Breast epithelium (tissue), 4 donors: ENCODE measurements around the gene ZNF76. TPM values are rescaled to one million over a fixed set of nuclear protein-coding genes. Genes with fewer than 3 reads are reported as not detected.

Experiments used
- DNase-seq, 2 donors: peaks; one replicate each; pipeline ENCODE4 v3.0.0-alpha.2; 2019; ENCODE audit warnings: low spot score in 2 of 2
- H3K27ac ChIP-seq, 2 donors: fragments of 200-600 bp; sonication (generic) in 1 of 2; one replicate each; pipeline ENCODE4 v1.5.1; 2016 to 2019; ENCODE audit warnings: mild to moderate bottlenecking in 1 of 2
- H3K27me3 ChIP-seq, 2 donors: fragments of 200-600 bp; sonication (generic) in 1 of 2; one replicate each; pipeline versions ENCODE4 v1.5.1 to v1.6.0; 2017 to 2019; ENCODE audit warnings: control low read depth in 1 of 2, mild to moderate bottlenecking in 1 of 2
- H3K36me3 ChIP-seq: fragments of 200-600 bp; one replicate; pipeline ENCODE4 v1.5.1; 2019
- H3K4me1 ChIP-seq, 2 donors: fragments of 200-600 bp; sonication (generic); one replicate each; pipeline ENCODE4 v1.5.1; 2016 to 2019; ENCODE audit warnings: control low read depth in 1 of 2
- H3K4me3 ChIP-seq, 3 donors: fragments of 200-600 bp; sonication (generic); 1 replicate in 2 of 3; 2 replicates in 1 of 3; pipeline ENCODE4 v1.5.1; 2016 to 2019; ENCODE audit warnings: mild to moderate bottlenecking in 3 of 3, moderate library complexity in 2 of 3
- H3K9me3 ChIP-seq, 2 donors: fragments of 200-600 bp; sonication (generic) in 1 of 2; one replicate each; pipeline ENCODE4 v1.5.1; 2016 to 2019; ENCODE audit warnings: control low read depth in 1 of 2
- POLR2A ChIP-seq: fragments of 450-650 bp; IDR thresholded peaks from one replicate; pipeline ENCODE4 v1.6.1; 2016; ENCODE audit warnings: antibody characterized with exemption, mild to moderate bottlenecking, moderate library complexity
- POLR2AphosphoS5 ChIP-seq, 3 donors: sonication (generic); formaldehyde crosslinking; IDR thresholded peaks; one replicate each; pipeline ENCODE4 v1.6.1; 2017; ENCODE audit warnings: antibody characterized with exemption in 3 of 3
- intact Hi-C: fragments of 100-400 bp; cut with DNase I; formaldehyde crosslinking; loops from one replicate; pipeline ENCODE4 v1.15.1; 2023; ENCODE audit warnings: low total_unique reads
- total RNA-seq, 3 donors: library from RNA; depleted of rRNA; stranded (reverse); fragments of >200 nt; gene quantifications; one replicate each; pipeline ENCODE4 v1.1.0, GENCODE V29; 2016
- TF ChIP-seq, protein P1 (sequence below), 3 donors: fragments of 450-650 bp; IDR thresholded peaks; one replicate each; pipeline ENCODE4 v1.5.1; 2016 to 2017; ENCODE audit warnings: antibody characterized with exemption in 3 of 3, mild to moderate bottlenecking in 3 of 3, moderate library complexity in 3 of 3

ZNF76 gene
- total RNA-seq, 3 donors from 2014 or later, result 32.3 to 53.0 (median 46.9) TPM

DNA sequence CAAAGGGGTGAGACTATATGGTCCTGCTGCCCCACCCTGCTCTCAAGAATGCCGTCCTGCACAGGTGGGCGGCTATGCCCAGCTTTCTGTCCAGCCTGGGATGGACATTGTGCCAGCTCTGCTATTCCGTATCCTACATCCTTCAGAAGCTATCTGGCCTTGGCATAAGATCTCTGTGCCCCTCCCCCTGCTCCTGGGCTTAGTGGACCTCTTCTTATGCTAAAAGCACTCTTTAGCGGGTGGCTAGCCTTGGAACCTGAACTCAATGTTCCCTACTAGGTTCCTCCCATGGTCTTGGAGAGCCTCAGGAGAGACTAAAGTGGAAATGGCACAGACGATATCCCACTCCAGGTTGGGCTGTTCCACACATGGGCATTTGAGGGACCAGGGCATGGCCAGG, 23.3 kb upstream of the ZNF76 start:
- H3K36me3 ChIP-seq, result no peaks in the 10 kb centered on the region
- H3K4me3 ChIP-seq, result no peak overlapping the region
- no peaks in the 10 kb centered on the region for H3K9me3 ChIP-seq
- H3K27me3 ChIP-seq, result no peaks in the 10 kb centered on the region
- DNase-seq, result no peak
- intact Hi-C loops, result no loop called here
- no peak overlapping the region for H3K27ac ChIP-seq
- TF ChIP-seq POLR2A (no peak), POLR2AphosphoS5 (IDR thresholded peaks at IDR 0.05) (no peak)
- TF ChIP-seq, protein P1, sequence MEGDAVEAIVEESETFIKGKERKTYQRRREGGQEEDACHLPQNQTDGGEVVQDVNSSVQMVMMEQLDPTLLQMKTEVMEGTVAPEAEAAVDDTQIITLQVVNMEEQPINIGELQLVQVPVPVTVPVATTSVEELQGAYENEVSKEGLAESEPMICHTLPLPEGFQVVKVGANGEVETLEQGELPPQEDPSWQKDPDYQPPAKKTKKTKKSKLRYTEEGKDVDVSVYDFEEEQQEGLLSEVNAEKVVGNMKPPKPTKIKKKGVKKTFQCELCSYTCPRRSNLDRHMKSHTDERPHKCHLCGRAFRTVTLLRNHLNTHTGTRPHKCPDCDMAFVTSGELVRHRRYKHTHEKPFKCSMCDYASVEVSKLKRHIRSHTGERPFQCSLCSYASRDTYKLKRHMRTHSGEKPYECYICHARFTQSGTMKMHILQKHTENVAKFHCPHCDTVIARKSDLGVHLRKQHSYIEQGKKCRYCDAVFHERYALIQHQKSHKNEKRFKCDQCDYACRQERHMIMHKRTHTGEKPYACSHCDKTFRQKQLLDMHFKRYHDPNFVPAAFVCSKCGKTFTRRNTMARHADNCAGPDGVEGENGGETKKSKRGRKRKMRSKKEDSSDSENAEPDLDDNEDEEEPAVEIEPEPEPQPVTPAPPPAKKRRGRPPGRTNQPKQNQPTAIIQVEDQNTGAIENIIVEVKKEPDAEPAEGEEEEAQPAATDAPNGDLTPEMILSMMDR (IDR thresholded peaks at IDR 0.05), result no peak
- H3K4me1 ChIP-seq, result no peaks in the 10 kb centered on the region

DNA sequence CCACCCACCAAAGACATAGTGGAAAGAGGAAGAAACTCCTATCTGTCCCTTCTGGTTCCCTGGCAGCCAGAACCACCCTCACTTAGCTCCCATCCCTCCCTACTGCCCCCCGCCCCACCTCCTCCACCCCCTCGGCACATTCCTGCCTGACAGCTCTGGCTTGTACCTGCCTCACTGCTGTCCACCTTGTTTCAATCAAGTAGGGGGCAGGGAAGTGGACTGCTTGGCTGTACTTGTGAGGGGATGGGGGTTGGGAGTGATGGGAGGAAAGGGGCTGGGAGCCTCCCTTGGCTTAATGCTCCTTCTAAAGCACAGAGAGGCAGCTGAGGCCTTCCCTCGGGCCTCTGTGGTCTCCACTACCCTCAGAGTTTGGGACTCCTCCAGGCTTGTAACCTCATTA, 22.1 kb upstream of the ZNF76 start:
- H3K27me3 ChIP-seq, result no peaks in the 10 kb centered on the region
- no peaks in the 10 kb centered on the region for H3K36me3 ChIP-seq
- H3K4me1 ChIP-seq, result no peaks in the 10 kb centered on the region
- no peak overlapping the region for H3K4me3 ChIP-seq
- no peak for DNase-seq
- no peaks in the 10 kb centered on the region for H3K9me3 ChIP-seq
- intact Hi-C loops, result no loop called here
- TF ChIP-seq, protein P1 (IDR thresholded peaks at IDR 0.05), result no peak
- TF ChIP-seq POLR2A, result no peak
- no peak for TF ChIP-seq POLR2AphosphoS5 (IDR thresholded peaks at IDR 0.05)
- no peak overlapping the region for H3K27ac ChIP-seq

DNA sequence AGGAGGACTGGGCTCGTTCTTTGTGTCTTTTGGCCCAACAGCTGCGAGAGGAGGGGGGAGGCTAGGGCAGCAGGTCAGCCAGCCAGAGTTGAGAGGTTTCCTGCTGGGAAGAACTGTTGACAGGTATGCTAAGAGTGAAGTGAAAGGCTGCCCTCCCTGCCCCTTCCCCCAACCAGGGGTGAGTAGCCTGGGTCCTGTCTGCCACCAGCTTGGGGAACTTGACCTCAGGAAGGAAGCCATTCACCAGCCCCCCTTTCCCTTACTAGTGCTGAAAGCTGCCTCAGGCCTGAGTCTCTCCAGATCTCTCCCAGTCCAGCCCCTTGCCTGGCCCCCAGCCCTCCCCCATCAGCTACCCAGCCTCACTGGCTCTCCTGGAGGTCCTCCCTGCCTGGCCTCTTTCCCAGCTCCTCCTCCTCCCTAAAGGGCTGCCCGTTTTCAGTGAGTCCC, 20.7 kb upstream of the ZNF76 start:
- no peak overlapping the region for H3K27ac ChIP-seq

DNA sequence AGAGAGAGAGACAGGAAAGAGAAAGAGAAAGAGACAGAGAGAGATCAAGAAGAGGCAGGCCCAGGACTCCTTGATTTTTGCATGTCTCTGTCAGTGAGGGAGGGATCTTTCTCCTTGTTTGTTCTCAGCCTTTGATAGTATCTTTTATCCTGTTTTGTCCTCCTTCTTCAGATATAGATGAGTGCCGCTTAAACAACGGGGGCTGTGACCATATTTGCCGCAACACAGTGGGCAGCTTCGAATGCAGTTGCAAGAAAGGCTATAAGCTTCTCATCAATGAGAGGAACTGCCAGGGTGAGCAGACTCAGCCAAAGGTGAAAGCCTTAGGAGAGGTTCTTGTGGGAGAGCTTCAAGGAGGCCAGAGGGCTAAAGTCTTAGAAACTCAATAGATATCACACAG, 20.0 kb upstream of the ZNF76 start:
- intact Hi-C loops, result no loop called here
- no peak overlapping the region for H3K27ac ChIP-seq

More for the DNA sequence above, 20.7 kb upstream of the ZNF76 start:
- H3K27me3 ChIP-seq, result no peaks in the 10 kb centered on the region
- no peaks in the 10 kb centered on the region for H3K9me3 ChIP-seq
- no peaks in the 10 kb centered on the region for H3K36me3 ChIP-seq
- no peak for DNase-seq
- H3K4me1 ChIP-seq, result no peaks in the 10 kb centered on the region
- TF ChIP-seq, protein P1 (IDR thresholded peaks at IDR 0.05), result no peak
- TF ChIP-seq POLR2AphosphoS5 (IDR thresholded peaks at IDR 0.05), result no peak
- no peak for TF ChIP-seq POLR2A
- H3K4me3 ChIP-seq, result no peak overlapping the region
- intact Hi-C loops, result no loop called here

DNA sequence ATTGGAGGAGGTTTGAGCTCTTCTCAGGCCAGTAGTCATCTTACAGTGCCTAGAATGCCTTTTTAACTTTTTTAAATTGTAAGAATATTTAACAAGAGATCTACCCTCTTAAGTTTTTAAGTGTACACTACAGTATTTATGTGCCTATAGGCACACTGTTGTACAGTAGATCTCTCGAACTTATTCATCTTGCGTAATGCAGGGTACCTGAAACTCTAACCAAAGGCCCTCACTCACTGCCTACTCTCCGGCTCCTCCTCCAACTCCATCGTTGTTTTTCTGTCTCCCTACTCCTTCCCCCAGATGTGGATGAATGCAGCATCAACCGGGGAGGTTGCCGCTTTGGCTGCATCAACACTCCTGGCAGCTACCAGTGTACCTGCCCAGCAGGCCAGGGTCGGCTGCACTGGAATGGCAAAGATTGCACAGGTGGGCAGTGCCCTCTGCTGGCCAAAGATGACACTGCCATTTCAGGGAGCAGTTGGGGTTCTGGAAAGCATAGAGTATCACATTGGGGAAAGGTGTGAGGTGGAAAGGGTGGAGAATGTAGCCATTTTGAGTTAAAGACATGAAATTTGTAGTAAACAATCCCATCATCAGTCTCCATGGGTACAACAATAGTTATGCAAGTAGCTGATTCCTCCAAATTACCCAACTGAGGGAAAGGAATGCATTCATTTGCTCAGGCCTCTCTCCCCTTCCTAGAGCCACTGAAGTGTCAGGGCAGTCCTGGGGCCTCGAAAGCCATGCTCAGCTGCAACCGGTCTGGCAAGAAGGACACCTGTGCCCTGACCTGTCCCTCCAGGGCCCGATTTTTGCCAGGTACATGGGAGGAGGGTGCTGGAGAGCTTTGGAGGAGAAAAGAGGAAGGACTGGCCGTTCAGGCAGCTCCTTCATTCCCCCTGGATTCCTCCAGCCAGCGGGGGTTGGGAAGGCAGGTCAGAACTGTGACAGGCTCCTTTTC, 18.4 kb upstream of the ZNF76 start:
- H3K9me3 ChIP-seq, result no peaks in the 10 kb centered on the region
- H3K36me3 ChIP-seq, result no peaks in the 10 kb centered on the region
- H3K27ac ChIP-seq, result peak overlapping the region; percentile 56 to 66
- intact Hi-C loops, result no loop called here
- no peak for TF ChIP-seq POLR2A
- TF ChIP-seq, protein P1 (IDR thresholded peaks at IDR 0.05), result peak; percentile 88 to 96 (median 95)
- peak in 2 of 3 donors; percentile 1 to 2 for TF ChIP-seq POLR2AphosphoS5 (IDR thresholded peaks at IDR 0.05)
- no peak overlapping the region for H3K4me3 ChIP-seq
- peak; percentile 67 to 88 for DNase-seq
- no peaks in the 10 kb centered on the region for H3K27me3 ChIP-seq
- no peaks in the 10 kb centered on the region for H3K4me1 ChIP-seq

More for the DNA sequence above, 20.0 kb upstream of the ZNF76 start:
- TF ChIP-seq POLR2AphosphoS5 (IDR thresholded peaks at IDR 0.05) (no peak), POLR2A (no peak)
- Histone ChIP-seq H3K4me3 (no peak overlapping the region), H3K4me1 (no peaks in the 10 kb centered on the region), H3K36me3 (no peaks in the 10 kb centered on the region), H3K9me3 (no peaks in the 10 kb centered on the region), H3K27me3 (no peaks in the 10 kb centered on the region)
- no peak for DNase-seq
